Upper lobe of left lung (tissue), 6 donors: ENCODE measurements around the gene FMO3. TPM values are rescaled to one million over a fixed set of nuclear protein-coding genes. Genes with fewer than 3 reads are reported as not detected.
A peak's percentile ranks its signal among the peaks of the same experiment; 100 is the strongest.

Experiments used
- ATAC-seq, 2 donors: fragments of 200-7000 bp; cut with Tn5 transposase; one replicate each; pipeline ENCODE4 v1.9.1; 2022; ENCODE audit warnings: mild to moderate bottlenecking in 2 of 2, moderate library complexity in 2 of 2; ENCODE audit not compliant: low FRiP score in 2 of 2
- DNase-seq, 2 donors: peaks; one replicate each; pipeline ENCODE4 v3.0.0-alpha.2; 2019 to 2020
- H3K27ac ChIP-seq, 4 donors: fragments of 200-600 bp; sonication (generic); one replicate each; pipeline ENCODE4 v1.5.1; 2016 to 2019
- H3K27me3 ChIP-seq, 4 donors: fragments of 200-600 bp; sonication (generic); one replicate each; pipeline ENCODE4 v1.5.1; 2017 to 2019
- H3K36me3 ChIP-seq, 4 donors: fragments of 200-600 bp; sonication (generic); one replicate each; pipeline ENCODE4 v1.5.1; 2016 to 2019
- H3K4me1 ChIP-seq, 4 donors: fragments of 200-600 bp; sonication (generic); one replicate each; pipeline ENCODE4 v1.5.1; 2018 to 2019
- H3K4me3 ChIP-seq, 4 donors: fragments of 200-600 bp; sonication (generic); one replicate each; pipeline ENCODE4 v1.5.1; 2017 to 2019; ENCODE audit warnings: mild to moderate bottlenecking in 2 of 4, moderate library complexity in 1 of 4
- H3K9me3 ChIP-seq, 4 donors: fragments of 200-600 bp; sonication (generic); one replicate each; pipeline ENCODE4 v1.5.1; 2018 to 2019
- CTCF ChIP-seq, 6 experiments: fragments of 450-650 bp in 4 of 6; fragments of 200-600 bp in 2 of 6; sonication (generic) in 2 of 6; IDR thresholded peaks; one replicate each; pipeline ENCODE4 v1.5.1; 2016 to 2019; ENCODE audit warnings: antibody characterized with exemption in 6 of 6
- EP300 ChIP-seq, 4 donors: sonication (generic); formaldehyde crosslinking; IDR thresholded peaks; one replicate each; pipeline ENCODE4 v1.5.1; 2017; ENCODE audit warnings: antibody characterized with exemption in 4 of 4, control low read depth in 2 of 4
- POLR2A ChIP-seq, 4 donors: fragments of 450-650 bp; IDR thresholded peaks; one replicate each; pipeline ENCODE4 v1.5.1; 2016 to 2017; ENCODE audit warnings: antibody characterized with exemption in 4 of 4, mild to moderate bottlenecking in 2 of 4
- POLR2AphosphoS5 ChIP-seq, 2 donors: sonication (generic); formaldehyde crosslinking; IDR thresholded peaks; one replicate each; pipeline ENCODE4 v1.5.1; 2017; ENCODE audit warnings: antibody characterized with exemption in 2 of 2
- WGBS, 2 donors: methylation state at CpG; one replicate each; pipeline ENCODE4 v1.1.5; 2017 to 2018; 5-methylcytosine and 5-hydroxymethylcytosine counted together
- total RNA-seq, 6 donors: library from RNA; depleted of rRNA in 4 of 6; stranded (reverse); fragments of >200 nt in 4 of 6; gene quantifications; one replicate each; pipeline versions ENCODE4 v1.1.0 to v1.2.1, GENCODE V29; 2016 to 2021
- donor health status: DM: no; HTN: no; CAD: no; lungs with moderate emphysema.
- donor health status: DM: no; HTN: yes; CAD: no; lungs with severe emphysema.

FMO3 gene
- total RNA-seq, 6 donors from 2014 or later = 9.1 to 16.7 (median 13.5) TPM

- H3K27ac ChIP-seq = peak overlapping the region in 1 of 4 donors; percentile 53
- H3K4me1 ChIP-seq = peaks cover 0 to 9% (median 2%) of the 10 kb centered on the region in 4 donors
- no peak overlapping the region for H3K4me3 ChIP-seq
- no peak for TF ChIP-seq POLR2A (IDR thresholded peaks at IDR 0.05)
- no peak for TF ChIP-seq EP300 (IDR thresholded peaks at IDR 0.05)
- TF ChIP-seq CTCF (IDR thresholded peaks at IDR 0.05) = no peak
- no peak for TF ChIP-seq POLR2AphosphoS5 (IDR thresholded peaks at IDR 0.05)
- 68 to 72% methylated on average over 5 of the region's 5 CpGs for WGBS, 2 donors
- no peaks in the 10 kb centered on the region for H3K27me3 ChIP-seq
- DNase-seq = no peak
- no peaks in the 10 kb centered on the region for H3K9me3 ChIP-seq
- no peaks in the 10 kb centered on the region for H3K36me3 ChIP-seq
- ATAC-seq = no peak
Observed at GRCh38 chr1:171083222-171083621, 7.5 kb upstream of the FMO3 start.

GRCh38 chr1:171084091-171084490 lies 6.6 kb upstream of the FMO3 start:
- no peak overlapping the region for H3K4me3 ChIP-seq
- TF ChIP-seq CTCF (IDR thresholded peaks at IDR 0.05) (no peak), EP300 (IDR thresholded peaks at IDR 0.05) (no peak), POLR2AphosphoS5 (IDR thresholded peaks at IDR 0.05) (no peak), POLR2A (IDR thresholded peaks at IDR 0.05) (no peak)

GRCh38 chr1:171084870-171085269 lies 5.8 kb upstream of the FMO3 start:
- peaks cover 0 to 9% (median 2%) of the 10 kb centered on the region in 4 donors for H3K4me1 ChIP-seq

More at GRCh38 chr1:171084091-171084490, 6.6 kb upstream of the FMO3 start:
- H3K4me1 ChIP-seq = peaks cover 0 to 9% (median 2%) of the 10 kb centered on the region in 4 donors
- DNase-seq = no peak
- H3K9me3 ChIP-seq = no peaks in the 10 kb centered on the region
- H3K27me3 ChIP-seq = no peaks in the 10 kb centered on the region
- no peak for ATAC-seq
- H3K36me3 ChIP-seq = no peaks in the 10 kb centered on the region
- no peak overlapping the region for H3K27ac ChIP-seq

GRCh38 chr1:171087896-171088295 lies 2.8 kb upstream of the FMO3 start:
- H3K4me1 ChIP-seq = no peaks in the 10 kb centered on the region
- no peaks in the 10 kb centered on the region for H3K36me3 ChIP-seq
- DNase-seq = no peak
- TF ChIP-seq CTCF (IDR thresholded peaks at IDR 0.05) (no peak), POLR2A (IDR thresholded peaks at IDR 0.05) (no peak), POLR2AphosphoS5 (IDR thresholded peaks at IDR 0.05) (no peak), EP300 (IDR thresholded peaks at IDR 0.05) (no peak)
- no peaks in the 10 kb centered on the region for H3K27me3 ChIP-seq
- H3K4me3 ChIP-seq = no peak overlapping the region
- no peaks in the 10 kb centered on the region for H3K9me3 ChIP-seq
- ATAC-seq = no peak
- no peak overlapping the region for H3K27ac ChIP-seq

More at GRCh38 chr1:171084870-171085269, 5.8 kb upstream of the FMO3 start:
- no peaks in the 10 kb centered on the region for H3K36me3 ChIP-seq
- TF ChIP-seq CTCF (IDR thresholded peaks at IDR 0.05) (no peak), POLR2A (IDR thresholded peaks at IDR 0.05) (no peak), POLR2AphosphoS5 (IDR thresholded peaks at IDR 0.05) (no peak), EP300 (IDR thresholded peaks at IDR 0.05) (no peak)
- no peak overlapping the region for H3K27ac ChIP-seq
- H3K4me3 ChIP-seq = no peak overlapping the region
- H3K9me3 ChIP-seq = no peaks in the 10 kb centered on the region
- ATAC-seq = no peak
- H3K27me3 ChIP-seq = no peaks in the 10 kb centered on the region
- no peak for DNase-seq
- 90 to 91% methylated on average over 2 of the region's 2 CpGs for WGBS, 2 donors

GRCh38 chr1:171103862-171104261 lies 13.2 kb downstream of the FMO3 start:
- H3K4me3 ChIP-seq = no peak overlapping the region
- H3K27me3 ChIP-seq = no peaks in the 10 kb centered on the region
- WGBS, 2 donors = 91 to 100% methylated on average over 1 of the region's 1 CpG
- ATAC-seq (no peak), DNase-seq (no peak)
- H3K9me3 ChIP-seq = no peaks in the 10 kb centered on the region
- no peaks in the 10 kb centered on the region for H3K4me1 ChIP-seq
- TF ChIP-seq EP300 (IDR thresholded peaks at IDR 0.05) (no peak), POLR2AphosphoS5 (IDR thresholded peaks at IDR 0.05) (no peak), POLR2A (IDR thresholded peaks at IDR 0.05) (no peak), CTCF (IDR thresholded peaks at IDR 0.05) (no peak)
- H3K27ac ChIP-seq = no peak overlapping the region
- no peaks in the 10 kb centered on the region for H3K36me3 ChIP-seq
